LNCaP clone FGC (cell line): ENCODE measurements around the gene U2AF2.
A peak's percentile ranks its signal among the peaks of the same experiment; 100 is the strongest.

Source experiments
- DNase-seq: peaks from one replicate; pipeline ENCODE4 v3.0.0-alpha.2; 2011; ENCODE audit warnings: low read depth
- H3K4me3 ChIP-seq: 2 replicates; pipeline ENCODE4 v1.5.1; 2011; ENCODE audit warnings: mild to moderate bottlenecking, low read depth, low read length, control low read depth
- TF ChIP-seq, protein P1 (sequence below): IDR thresholded peaks from 2 replicates; pipeline ENCODE4 v1.5.1; 2012; ENCODE audit warnings: mild to moderate bottlenecking; ENCODE audit not compliant: control insufficient read depth, insufficient read depth; ENCODE audit errors: extremely low read depth

The U2AF2 gene

DNA sequence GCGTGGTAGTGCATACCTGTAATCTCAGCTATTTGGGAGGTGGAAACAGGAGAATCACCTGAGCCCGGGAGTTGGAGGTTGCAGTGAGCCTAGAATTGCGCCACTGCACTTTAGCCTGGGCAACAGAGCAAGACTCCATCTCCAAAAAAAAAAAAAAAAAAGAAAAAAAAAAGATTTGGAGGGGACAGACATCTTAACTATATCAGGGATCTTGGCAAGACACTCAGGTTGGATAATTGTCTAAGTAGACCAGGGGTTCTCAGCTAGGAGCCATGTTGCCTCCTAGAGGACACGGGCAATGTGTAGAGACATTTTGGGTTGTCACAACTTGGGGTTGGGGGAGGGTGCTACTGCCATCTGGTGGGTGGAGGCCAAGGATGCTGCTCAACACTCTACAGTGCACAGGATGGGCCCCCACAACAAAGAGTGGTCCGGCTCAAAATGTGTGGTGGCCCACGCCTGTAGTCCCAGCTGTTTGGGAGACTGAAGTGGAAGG lies 15.9 kb upstream of the U2AF2 start:
- TF ChIP-seq, protein P1, sequence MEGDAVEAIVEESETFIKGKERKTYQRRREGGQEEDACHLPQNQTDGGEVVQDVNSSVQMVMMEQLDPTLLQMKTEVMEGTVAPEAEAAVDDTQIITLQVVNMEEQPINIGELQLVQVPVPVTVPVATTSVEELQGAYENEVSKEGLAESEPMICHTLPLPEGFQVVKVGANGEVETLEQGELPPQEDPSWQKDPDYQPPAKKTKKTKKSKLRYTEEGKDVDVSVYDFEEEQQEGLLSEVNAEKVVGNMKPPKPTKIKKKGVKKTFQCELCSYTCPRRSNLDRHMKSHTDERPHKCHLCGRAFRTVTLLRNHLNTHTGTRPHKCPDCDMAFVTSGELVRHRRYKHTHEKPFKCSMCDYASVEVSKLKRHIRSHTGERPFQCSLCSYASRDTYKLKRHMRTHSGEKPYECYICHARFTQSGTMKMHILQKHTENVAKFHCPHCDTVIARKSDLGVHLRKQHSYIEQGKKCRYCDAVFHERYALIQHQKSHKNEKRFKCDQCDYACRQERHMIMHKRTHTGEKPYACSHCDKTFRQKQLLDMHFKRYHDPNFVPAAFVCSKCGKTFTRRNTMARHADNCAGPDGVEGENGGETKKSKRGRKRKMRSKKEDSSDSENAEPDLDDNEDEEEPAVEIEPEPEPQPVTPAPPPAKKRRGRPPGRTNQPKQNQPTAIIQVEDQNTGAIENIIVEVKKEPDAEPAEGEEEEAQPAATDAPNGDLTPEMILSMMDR, result peak; percentile 49
- no peak overlapping the region for H3K4me3 ChIP-seq
- DNase-seq, result no peak

DNA sequence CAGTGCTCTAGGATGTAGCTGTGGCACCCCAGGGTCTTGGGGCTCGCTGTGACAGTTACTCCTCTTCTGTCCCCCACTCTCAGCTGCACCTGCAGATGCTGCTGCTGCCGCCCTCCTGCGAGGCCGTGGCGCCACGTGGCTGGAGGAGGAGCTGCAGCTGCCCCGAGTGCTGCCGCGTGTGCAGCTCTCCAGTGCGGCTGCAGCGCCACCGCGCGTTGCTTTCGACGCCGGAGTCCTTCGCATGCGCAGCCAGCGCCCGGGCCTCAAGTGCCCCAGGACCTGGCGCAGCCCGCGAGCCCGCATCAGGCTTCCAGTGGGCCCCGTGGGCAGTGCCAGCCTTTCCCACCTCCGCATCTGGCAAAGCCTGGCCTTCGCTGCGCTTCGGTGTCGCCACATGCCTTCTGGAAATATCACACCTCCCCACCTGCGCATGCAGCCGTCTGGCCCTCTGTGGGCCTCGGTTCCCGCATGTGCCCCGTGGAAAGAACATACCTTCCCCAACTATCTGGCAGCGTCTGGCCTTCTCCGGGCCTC lies 14.7 kb upstream of the U2AF2 start:
- TF ChIP-seq, protein P1, result peak; percentile 33; the same call in 1 of the 2 replicates
- peak overlapping the region; percentile 95 for H3K4me3 ChIP-seq
- DNase-seq, result no peak

DNA sequence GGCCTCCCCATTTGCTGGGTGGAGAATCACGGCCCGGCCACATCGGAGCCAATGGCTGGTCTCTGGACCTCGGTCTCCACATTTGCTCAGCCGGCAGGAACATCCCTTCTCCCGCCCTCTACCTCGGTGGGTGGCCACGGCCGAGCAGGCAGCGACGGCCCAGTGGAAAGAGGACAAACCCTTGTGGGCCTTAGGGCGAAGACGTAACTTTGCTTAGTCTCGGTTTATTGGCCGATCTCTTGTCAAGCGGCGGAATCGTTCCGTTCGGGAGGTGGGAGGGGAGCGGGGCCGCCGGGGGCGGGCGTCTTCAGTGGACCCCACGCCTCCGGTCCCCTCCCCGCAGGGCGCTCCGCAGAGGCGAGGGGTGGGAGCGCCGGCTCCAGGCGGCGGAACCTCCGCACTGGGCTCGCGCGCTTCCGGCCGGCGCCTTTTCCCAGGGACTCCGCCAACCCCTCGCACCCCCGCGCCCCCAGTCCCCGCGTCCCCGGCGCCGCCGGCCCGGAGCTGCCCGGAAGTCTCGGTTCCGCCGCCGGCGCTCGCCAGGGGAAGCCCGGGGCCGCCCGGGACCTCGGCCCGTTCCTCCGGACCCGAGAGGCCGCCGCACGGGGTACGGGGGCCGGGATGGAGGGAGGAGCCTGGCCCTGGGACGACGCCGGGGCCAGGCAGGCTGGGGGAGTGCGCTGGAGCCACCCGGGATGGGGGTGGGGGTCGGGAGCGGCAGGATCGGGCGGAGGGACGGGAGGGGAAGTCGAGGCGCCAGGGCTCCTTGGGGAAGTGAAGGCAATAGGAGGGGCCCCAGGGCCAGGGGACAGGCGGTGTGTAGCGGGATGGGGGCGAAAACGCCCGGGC lies 14.0 kb upstream of the U2AF2 start, which contains the start of gene ZNF580:
ZNF580 (plus strand) TSS at position 426 of the 849 bp plus-strand sequence. CDS start 1,507 bp downstream, outside the sequence.
- TF ChIP-seq, protein P1, result no peak
- peak; percentile 52 for DNase-seq
- peak within 1 kb of the TSS; percentile 95 for H3K4me3 ChIP-seq

DNA sequence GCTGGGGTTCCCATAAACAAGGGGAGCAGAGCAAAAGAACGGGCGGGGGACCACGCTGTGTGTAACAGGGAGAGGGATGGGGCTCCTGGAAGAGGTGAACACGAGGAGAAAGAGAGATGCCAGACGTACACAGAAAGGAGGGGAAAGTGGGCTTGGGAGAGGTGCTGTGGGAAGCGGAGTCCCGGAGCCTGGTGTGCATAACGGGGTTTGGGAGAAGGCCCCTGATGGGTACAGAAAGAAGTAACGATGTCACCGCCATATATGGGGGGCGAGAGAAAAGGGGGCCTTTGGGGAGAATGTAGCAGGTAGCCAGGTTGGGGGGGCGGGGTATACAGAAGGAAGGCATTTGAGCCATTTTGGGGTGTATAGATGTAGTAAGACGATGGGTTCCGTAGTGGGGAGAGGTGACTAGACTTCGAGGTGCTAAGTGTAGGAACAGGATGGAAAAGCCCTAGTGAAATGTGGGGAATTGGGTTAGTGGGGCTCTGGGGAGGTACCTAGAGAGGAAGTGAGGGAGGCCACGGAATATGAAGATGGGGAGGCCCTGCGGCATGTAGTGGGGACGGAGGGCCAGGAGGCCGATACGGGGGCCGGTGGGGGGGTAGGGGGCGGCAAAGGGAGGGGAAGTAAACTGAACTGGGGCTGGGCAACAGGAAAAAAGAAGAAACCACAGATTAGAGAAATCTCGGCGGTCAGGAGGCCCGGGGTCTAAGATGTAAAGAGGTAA lies 13.2 kb upstream of the U2AF2 start:
- H3K4me3 ChIP-seq, result peak overlapping the region; percentile 95
- DNase-seq, result no peak
- TF ChIP-seq, protein P1, result no peak

DNA sequence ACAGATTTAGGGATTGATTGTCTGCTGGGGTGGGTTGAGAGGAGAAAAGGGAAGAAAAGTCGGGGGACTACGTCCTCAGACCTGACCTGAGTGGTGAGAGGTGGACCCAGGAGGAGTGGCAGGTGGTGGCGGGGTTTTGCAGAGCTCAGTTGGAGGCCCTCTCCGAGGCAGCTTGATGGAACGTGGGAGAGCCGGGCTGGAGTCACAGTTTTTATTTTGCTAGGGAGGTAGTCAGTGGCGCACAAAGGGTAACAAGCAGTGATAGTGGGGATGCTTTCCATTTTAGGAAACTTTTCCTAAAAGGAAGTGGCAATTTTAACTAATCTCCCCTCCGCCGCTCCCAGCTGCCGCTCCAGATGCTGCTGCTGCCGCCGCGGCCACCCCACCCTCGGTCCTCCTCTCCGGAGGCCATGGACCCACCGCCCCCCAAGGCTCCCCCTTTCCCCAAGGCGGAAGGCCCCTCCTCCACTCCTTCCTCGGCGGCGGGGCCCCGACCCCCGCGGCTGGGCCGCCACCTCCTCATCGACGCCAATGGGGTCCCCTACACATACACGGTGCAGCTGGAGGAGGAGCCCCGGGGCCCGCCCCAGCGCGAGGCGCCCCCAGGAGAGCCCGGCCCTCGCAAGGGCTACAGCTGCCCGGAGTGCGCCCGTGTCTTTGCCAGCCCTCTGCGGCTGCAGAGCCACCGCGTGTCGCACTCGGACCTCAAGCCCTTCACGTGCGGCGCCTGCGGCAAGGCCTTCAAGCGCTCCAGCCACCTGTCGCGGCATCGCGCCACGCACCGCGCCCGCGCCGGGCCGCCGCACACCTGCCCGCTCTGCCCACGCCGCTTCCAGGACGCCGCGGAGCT lies 12.5 kb upstream of the U2AF2 start:
- TF ChIP-seq, protein P1, result no peak
- H3K4me3 ChIP-seq, result peak overlapping the region; percentile 95
- no peak for DNase-seq
